Hepatocyte (in vitro differentiated cells): Measurements from ENCODE around the gene CEP131. TPM values are rescaled to one million over a fixed set of nuclear protein-coding genes. Genes with fewer than 3 reads are reported as not detected.

Source experiments
- DNase-seq: peaks from one replicate; pipeline ENCODE4 v3.0.0-alpha.2; 2016; ENCODE audit warnings: low spot score
- H2AFZ ChIP-seq: fragments of 200-600 bp; sonication (generic); 2 replicates; pipeline ENCODE4 v1.6.0; 2016; ENCODE audit warnings: antibody characterized with exemption, mild to moderate bottlenecking
- H3K27ac ChIP-seq: fragments of 200-600 bp; sonication (generic); 2 replicates; pipeline ENCODE4 v1.5.1; 2016; ENCODE audit warnings: mild to moderate bottlenecking
- H3K27me3 ChIP-seq: fragments of 200-600 bp; sonication (generic); 2 replicates; pipeline ENCODE4 v1.6.1; 2016
- H3K36me3 ChIP-seq: fragments of 200-600 bp; sonication (generic); replicated peaks from 2 replicates; pipeline ENCODE4 v1.5.1; 2016; ENCODE audit warnings: low read depth; ENCODE audit not compliant: insufficient read depth
- H3K4me1 ChIP-seq: fragments of 200-600 bp; sonication (generic); 2 replicates; pipeline ENCODE4 v1.5.1; 2016; ENCODE audit warnings: mild to moderate bottlenecking, moderate library complexity; ENCODE audit not compliant: insufficient read depth
- H3K4me2 ChIP-seq: fragments of 200-600 bp; sonication (generic); 2 replicates; pipeline ENCODE4 v1.6.0; 2016
- H3K4me3 ChIP-seq: fragments of 200-600 bp; sonication (generic); 2 replicates; pipeline ENCODE4 v1.5.1; 2016; ENCODE audit warnings: mild to moderate bottlenecking
- H3K79me2 ChIP-seq: fragments of 200-600 bp; sonication (generic); 2 replicates; pipeline ENCODE4 v1.6.0; 2017; ENCODE audit warnings: mild to moderate bottlenecking
- H3K9me2 ChIP-seq: fragments of 200-600 bp; sonication (generic); replicated peaks from 2 replicates; pipeline ENCODE4 v1.6.0; 2017; ENCODE audit warnings: mild to moderate bottlenecking; ENCODE audit not compliant: insufficient read depth
- H3K9me3 ChIP-seq: fragments of 200-600 bp; sonication (generic); 2 replicates; pipeline ENCODE4 v1.5.1; 2016; ENCODE audit warnings: low read depth, mild to moderate bottlenecking
- H4K20me1 ChIP-seq: fragments of 200-600 bp; sonication (generic); 2 replicates; pipeline ENCODE4 v1.6.0; 2016; ENCODE audit warnings: mild to moderate bottlenecking; ENCODE audit not compliant: insufficient read depth, poor library complexity, severe bottlenecking
- EZH2 ChIP-seq: fragments of 200-600 bp; sonication (generic); IDR thresholded peaks from 2 replicates; pipeline ENCODE4 v1.6.1; 2016; ENCODE audit warnings: antibody characterized with exemption, mild to moderate bottlenecking, borderline replicate concordance
- EZH2phosphoT487 ChIP-seq: fragments of 200-600 bp; sonication (generic); IDR thresholded peaks from one replicate; pipeline ENCODE4 v1.6.1; 2018; ENCODE audit warnings: antibody characterized with exemption, mild to moderate bottlenecking, low read depth, moderate library complexity; ENCODE audit not compliant: unreplicated experiment, severe bottlenecking
- WGBS: methylation state at CpG from one replicate; pipeline ENCODE4 v1.1.6; 2016; ENCODE audit warnings: low lambda C conversion rate; ENCODE audit errors: missing lambda C conversion rate; 5-methylcytosine and 5-hydroxymethylcytosine counted together
- polyA plus RNA-seq: library from polyadenylated mRNA; unstranded; fragments of >200 nt; fragmentation: Nextera tagmentation; extraction: Ambion mirVana; gene quantifications from 2 replicates; pipeline ENCODE4 v1.2.1, GENCODE V29; 2016
- total RNA-seq: library from RNA; depleted of rRNA; stranded (reverse); fragments of >200 nt; gene quantifications from 2 replicates; pipeline ENCODE4 v1.2.3, GENCODE V29; 2014
- TF ChIP-seq, protein P1 (sequence below): fragments of 200-600 bp; sonication (generic); IDR thresholded peaks from 2 replicates; pipeline ENCODE4 v1.5.1; 2016; ENCODE audit warnings: antibody characterized with exemption, mild to moderate bottlenecking; ENCODE audit not compliant: poor library complexity

The CEP131 gene
- total and polyA plus RNA-seq, 2 experiments from 2014 or later, result 7.3 to 10.1 TPM

DNA sequence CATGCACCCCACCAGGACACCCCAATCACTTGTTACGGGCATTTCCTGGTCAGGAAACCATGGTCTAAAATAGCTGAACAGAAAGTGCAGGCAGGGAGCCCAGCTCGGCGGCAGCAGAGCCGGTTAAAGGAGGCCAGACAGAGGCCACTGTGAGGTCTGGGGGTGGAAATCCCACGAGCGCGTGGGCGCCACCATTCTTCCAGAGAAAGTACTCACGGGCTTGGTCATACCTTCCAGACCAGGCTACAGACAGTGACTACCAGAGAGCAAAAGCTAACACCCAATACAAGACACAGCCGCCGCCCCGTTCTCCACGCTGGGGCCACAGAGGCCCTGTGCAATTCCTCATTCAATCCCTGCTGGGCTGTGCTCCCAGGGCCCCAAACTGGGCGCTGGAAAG, 11.9 kb downstream of the CEP131 start:
- H3K4me2 ChIP-seq, result no peak overlapping the region
- no peaks in the 10 kb centered on the region for H3K36me3 ChIP-seq
- no peak overlapping the region for H2AFZ ChIP-seq
- no peaks in the 10 kb centered on the region for H3K4me1 ChIP-seq
- no peaks in the 10 kb centered on the region for H3K79me2 ChIP-seq
- H4K20me1 ChIP-seq, result no peaks in the 10 kb centered on the region
- no peak overlapping the region for H3K27ac ChIP-seq
- no peak for DNase-seq
- no peaks in the 10 kb centered on the region for H3K9me3 ChIP-seq
- no peak overlapping the region for H3K4me3 ChIP-seq
- H3K9me2 ChIP-seq, result no peaks in the 10 kb centered on the region
- H3K27me3 ChIP-seq, result no peaks in the 10 kb centered on the region
- WGBS, result 84% methylated on average over 14 of the region's 14 CpGs
- TF ChIP-seq EZH2 (no peak), EZH2phosphoT487 (no peak)
- TF ChIP-seq, protein P1, sequence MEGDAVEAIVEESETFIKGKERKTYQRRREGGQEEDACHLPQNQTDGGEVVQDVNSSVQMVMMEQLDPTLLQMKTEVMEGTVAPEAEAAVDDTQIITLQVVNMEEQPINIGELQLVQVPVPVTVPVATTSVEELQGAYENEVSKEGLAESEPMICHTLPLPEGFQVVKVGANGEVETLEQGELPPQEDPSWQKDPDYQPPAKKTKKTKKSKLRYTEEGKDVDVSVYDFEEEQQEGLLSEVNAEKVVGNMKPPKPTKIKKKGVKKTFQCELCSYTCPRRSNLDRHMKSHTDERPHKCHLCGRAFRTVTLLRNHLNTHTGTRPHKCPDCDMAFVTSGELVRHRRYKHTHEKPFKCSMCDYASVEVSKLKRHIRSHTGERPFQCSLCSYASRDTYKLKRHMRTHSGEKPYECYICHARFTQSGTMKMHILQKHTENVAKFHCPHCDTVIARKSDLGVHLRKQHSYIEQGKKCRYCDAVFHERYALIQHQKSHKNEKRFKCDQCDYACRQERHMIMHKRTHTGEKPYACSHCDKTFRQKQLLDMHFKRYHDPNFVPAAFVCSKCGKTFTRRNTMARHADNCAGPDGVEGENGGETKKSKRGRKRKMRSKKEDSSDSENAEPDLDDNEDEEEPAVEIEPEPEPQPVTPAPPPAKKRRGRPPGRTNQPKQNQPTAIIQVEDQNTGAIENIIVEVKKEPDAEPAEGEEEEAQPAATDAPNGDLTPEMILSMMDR, result no peak

DNA sequence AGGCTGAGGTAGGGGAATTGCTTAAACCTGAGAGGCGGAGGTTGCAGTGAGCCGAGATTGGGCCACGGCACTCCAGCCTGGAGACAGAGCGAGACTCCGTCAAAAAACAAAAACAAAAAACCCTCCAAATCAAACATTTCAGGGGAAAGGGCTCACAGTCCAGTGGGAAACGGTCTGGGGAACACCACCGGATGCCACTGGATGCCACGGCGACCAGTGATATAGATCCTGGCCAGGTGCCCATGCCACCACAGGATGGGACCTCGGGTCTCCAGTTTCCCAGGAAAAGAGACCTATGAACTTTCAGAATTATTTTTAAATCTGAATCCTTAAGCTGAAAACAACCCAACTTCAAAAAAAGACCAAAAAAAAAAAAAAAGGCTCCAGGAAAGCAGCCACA, 12.3 kb downstream of the CEP131 start:
- H3K27me3 ChIP-seq, result no peaks in the 10 kb centered on the region
- H3K9me2 ChIP-seq, result no peaks in the 10 kb centered on the region
- 95% methylated on average over 10 of the region's 10 CpGs for WGBS
- no peak overlapping the region for H3K4me3 ChIP-seq
- TF ChIP-seq EZH2, result no peak
- TF ChIP-seq EZH2phosphoT487, result no peak
- TF ChIP-seq, protein P1, result no peak
- no peaks in the 10 kb centered on the region for H3K36me3 ChIP-seq
- no peak for DNase-seq
- no peaks in the 10 kb centered on the region for H3K79me2 ChIP-seq
- H4K20me1 ChIP-seq, result no peaks in the 10 kb centered on the region
- H3K4me1 ChIP-seq, result no peaks in the 10 kb centered on the region
- no peak overlapping the region for H2AFZ ChIP-seq
- H3K4me2 ChIP-seq, result no peak overlapping the region
- H3K27ac ChIP-seq, result no peak overlapping the region
- no peaks in the 10 kb centered on the region for H3K9me3 ChIP-seq

DNA sequence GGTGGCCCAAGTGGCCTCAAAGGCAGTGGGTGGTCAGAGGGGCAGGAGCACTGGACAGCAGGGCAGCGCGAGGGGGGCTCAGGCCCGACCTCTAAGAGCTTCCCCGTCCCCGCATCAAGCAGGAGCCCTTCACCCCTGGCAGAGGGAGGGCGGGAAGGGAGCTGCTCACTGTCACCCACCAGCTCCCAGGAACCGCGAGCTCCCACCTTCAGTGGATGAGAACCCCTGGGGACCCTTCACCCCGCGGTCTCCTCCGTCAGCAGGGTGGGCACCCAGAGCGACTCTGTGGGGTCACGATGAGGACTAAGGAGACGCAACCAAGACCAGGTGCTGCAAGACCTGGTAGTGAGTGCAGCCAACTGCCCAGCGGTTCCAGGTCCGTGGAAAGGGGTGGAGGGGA, 13.6 kb downstream of the CEP131 start:
- Histone ChIP-seq H3K27me3 (no peaks in the 10 kb centered on the region), H3K36me3 (no peaks in the 10 kb centered on the region), H3K27ac (no peak overlapping the region), H4K20me1 (no peaks in the 10 kb centered on the region), H2AFZ (no peak overlapping the region), H3K9me2 (no peaks in the 10 kb centered on the region), H3K9me3 (no peaks in the 10 kb centered on the region), H3K79me2 (no peaks in the 10 kb centered on the region), H3K4me2 (no peak overlapping the region), H3K4me1 (no peaks in the 10 kb centered on the region), H3K4me3 (no peak overlapping the region)
- no peak for DNase-seq
- WGBS, result 98% methylated on average over 16 of the region's 16 CpGs
- TF ChIP-seq, protein P1, result no peak
- TF ChIP-seq EZH2 (no peak), EZH2phosphoT487 (no peak)

DNA sequence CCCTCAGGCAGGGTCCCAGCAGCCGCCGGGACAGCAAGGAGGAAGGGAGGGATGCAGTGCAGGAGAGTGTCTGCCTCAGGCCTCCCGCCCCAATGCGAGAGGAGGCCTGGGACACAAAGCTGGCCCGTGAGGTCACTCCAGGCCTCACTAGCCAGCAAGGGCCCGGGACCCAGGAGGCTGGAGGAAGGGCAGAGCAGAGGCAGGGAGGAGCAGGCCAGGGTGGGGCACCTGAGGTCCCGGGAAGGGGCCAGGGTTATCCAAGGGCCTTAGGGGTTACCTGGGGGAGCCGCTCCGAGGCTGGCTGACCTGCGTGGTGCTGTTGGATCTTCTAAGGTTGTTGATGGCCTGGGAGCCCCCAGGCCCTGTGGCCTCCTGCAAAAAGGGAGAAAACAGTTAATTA, 14.1 kb downstream of the CEP131 start:
- no peaks in the 10 kb centered on the region for H3K79me2 ChIP-seq
- no peak overlapping the region for H2AFZ ChIP-seq
- H3K4me1 ChIP-seq, result no peaks in the 10 kb centered on the region
- H3K9me3 ChIP-seq, result no peaks in the 10 kb centered on the region
- H3K36me3 ChIP-seq, result no peaks in the 10 kb centered on the region
- TF ChIP-seq EZH2, result no peak
- TF ChIP-seq, protein P1, result no peak
- TF ChIP-seq EZH2phosphoT487, result no peak
- WGBS, result 96% methylated on average over 10 of the region's 10 CpGs
- no peaks in the 10 kb centered on the region for H3K27me3 ChIP-seq
- no peaks in the 10 kb centered on the region for H4K20me1 ChIP-seq
- H3K4me2 ChIP-seq, result no peak overlapping the region
- H3K4me3 ChIP-seq, result no peak overlapping the region
- no peak for DNase-seq
- no peak overlapping the region for H3K27ac ChIP-seq
- no peaks in the 10 kb centered on the region for H3K9me2 ChIP-seq
